HepG2 (cell line): Measurements from ENCODE around the gene CENATAC. TPM values are rescaled to one million over a fixed set of nuclear protein-coding genes. Genes with fewer than 3 reads are reported as not detected.

Experiments used
- ATAC-seq: fragments of 200-7000 bp; cut with Tn5 transposase; 3 replicates; pipeline ENCODE4 v1.9.1; 2020; ENCODE audit warnings: mild to moderate bottlenecking, moderate library complexity
- BruUV-seq: library from RNA; stranded (reverse); fragments of 400-500 nt; replicated peaks from 2 replicates; lab custom pipeline; 2021; lab: Mats Ljungman, UMichigan
- CTCF ChIA-PET: fragments of 300-600 bp; formaldehyde crosslinking; extraction: SDS; loops from one replicate; lab custom pipeline; 2021; ENCODE audit warnings: low total read pairs, inconsistent platforms, low intra/inter-chr PET ratio; lab: Yijun Ruan, JAX
- POLR2A ChIA-PET: fragments of 350-600 bp; sonication (Branson Sonifier 250); formaldehyde crosslinking; loops from one replicate; lab custom pipeline; 2020; ENCODE audit warnings: antibody characterized with exemption, inconsistent platforms; lab: Yijun Ruan, JAX
- DNase-seq: peaks from one replicate; pipeline ENCODE4 v3.0.0-alpha.2; 2015; ENCODE audit warnings: low spot score
- FAIRE-seq: peaks from 3 replicates; lab custom pipeline; 2011; peaks lifted over from hg19 to GRCh38; lab: Jason Lieb, UNC
- H2AFZ ChIP-seq: one replicate; pipeline ENCODE4 v1.6.1; 2011; ENCODE audit warnings: low read length, inconsistent platforms
- H3K27ac ChIP-seq: fragments of 300-600 bp; 3 replicates; pipeline ENCODE4 v1.8.0; 2011; ENCODE audit warnings: mixed run types, mild to moderate bottlenecking, mixed read lengths, low read length, inconsistent platforms; ENCODE audit not compliant: insufficient read depth; ENCODE audit errors: extremely low read length
- H3K27me3 ChIP-seq, 2 experiments: fragments of 200-600 bp in 1 of 2; 2 replicates in 1 of 2; 3 replicates in 1 of 2; pipeline versions ENCODE4 v1.6.0 to v1.8.0; 2011; ENCODE audit warnings: low read length in 2 of 2, mild to moderate bottlenecking in 2 of 2, moderate library complexity in 2 of 2, inconsistent platforms in 1 of 2; ENCODE audit not compliant: insufficient read depth in 2 of 2, control insufficient read depth in 1 of 2
- H3K36me3 ChIP-seq, 2 experiments: fragments of 200-600 bp in 1 of 2; replicated peaks in 1 of 2; 2 replicates in 1 of 2; 3 replicates in 1 of 2; pipeline versions ENCODE4 v1.5.1 to v1.8.0; 2011; ENCODE audit warnings: low read length in 2 of 2, inconsistent platforms in 1 of 2; ENCODE audit not compliant: insufficient read depth in 2 of 2, control insufficient read depth in 1 of 2
- H3K4me1 ChIP-seq: 2 replicates; pipeline ENCODE4 v1.5.1; 2012; ENCODE audit warnings: low read length, inconsistent platforms; ENCODE audit not compliant: insufficient read depth
- H3K4me2 ChIP-seq: 2 replicates; pipeline ENCODE4 v1.6.0; 2011; ENCODE audit warnings: low read depth, low read length, inconsistent platforms
- H3K4me3 ChIP-seq, 3 experiments: fragments of 200-600 bp in 1 of 3; sonication (generic), shearing (Covaris generic) in 1 of 3; replicated peaks in 1 of 3; 2 replicates each; pipeline ENCODE4 v1.5.1; 2011 to 2016; ENCODE audit warnings: low read length in 3 of 3, inconsistent platforms in 2 of 3, low read depth in 2 of 3, mild to moderate bottlenecking in 2 of 3, control low read depth in 1 of 3, mixed read lengths in 1 of 3; ENCODE audit not compliant: insufficient read depth in 1 of 3
- H3K79me2 ChIP-seq: one replicate; pipeline ENCODE4 v1.6.1; 2011; ENCODE audit warnings: low read length, inconsistent platforms; ENCODE audit not compliant: insufficient read depth
- H3K9ac ChIP-seq: 2 replicates; pipeline ENCODE4 v1.6.0; 2011; ENCODE audit warnings: mild to moderate bottlenecking, low read depth, low read length, inconsistent platforms; ENCODE audit not compliant: insufficient read depth
- H3K9me3 ChIP-seq: 2 replicates; pipeline ENCODE4 v1.5.1; 2012; ENCODE audit warnings: mild to moderate bottlenecking, low read length
- H4K20me1 ChIP-seq: 2 replicates; pipeline ENCODE4 v1.6.0; 2011; ENCODE audit warnings: inconsistent platforms, mild to moderate bottlenecking, low read length, moderate library complexity; ENCODE audit not compliant: insufficient read depth
- GTF3A ChIP-seq: sonication (generic); formaldehyde crosslinking; conservative IDR thresholded peaks from 2 replicates; pipeline ENCODE4 v1.4.0; 2020; ENCODE audit warnings: mild to moderate bottlenecking, missing genetic modification reagents
- KLF13 ChIP-seq: sonication (generic); formaldehyde crosslinking; IDR thresholded peaks from 2 replicates; pipeline ENCODE4 v1.4.0; 2020; ENCODE audit warnings: mild to moderate bottlenecking, missing genetic modification reagents
- MZF1 ChIP-seq: sonication (generic); formaldehyde crosslinking; IDR thresholded peaks from 2 replicates; pipeline ENCODE4 v1.8.1; 2023; ENCODE audit warnings: mild to moderate bottlenecking, missing genetic modification reagents, borderline replicate concordance
- RAD51 ChIP-seq: fragments of 450-650 bp; IDR thresholded peaks from 2 replicates; pipeline ENCODE4 v1.6.1; 2016; ENCODE audit warnings: borderline replicate concordance
- RBFOX2 ChIP-seq: fragments of 200-400 bp; formaldehyde crosslinking; IDR thresholded peaks from 2 replicates; pipeline ENCODE4 v1.6.1; 2017; ENCODE audit warnings: low read depth, mild to moderate bottlenecking, low read length
- REPIN1 ChIP-seq: sonication (generic); formaldehyde crosslinking; IDR thresholded peaks from 2 replicates; pipeline ENCODE4 v1.8.0; 2022; ENCODE audit warnings: missing genetic modification reagents, low read depth, mild to moderate bottlenecking, borderline replicate concordance
- RFX1 ChIP-seq: fragments of 450-650 bp; IDR thresholded peaks from 2 replicates; pipeline ENCODE4 v1.6.1; 2017
- ZNF124 ChIP-seq: sonication (generic); formaldehyde crosslinking; IDR thresholded peaks from 2 replicates; pipeline ENCODE4 v1.4.0; 2020; ENCODE audit warnings: missing genetic modification reagents
- ZNF816 ChIP-seq: sonication (generic); formaldehyde crosslinking; IDR thresholded peaks from 2 replicates; pipeline ENCODE4 v1.8.0; 2022; ENCODE audit warnings: missing genetic modification reagents, mild to moderate bottlenecking, borderline replicate concordance
- WGBS: methylation state at CpG from one replicate; pipeline ENCODE4 v1.1.6; 2017; ENCODE audit warnings: low lambda C conversion rate; 5-methylcytosine and 5-hydroxymethylcytosine counted together
- in situ Hi-C: cut with HindIII; loops from 2 replicates; pipeline ENCODE4 v1.10.0; 2017; ENCODE audit warnings: low pct_unique_long_range_greater_than_20kb; ENCODE audit not compliant: extremely low pct_ligation_motif_present
- intact Hi-C: fragments of 100-400 bp; cut with micrococcal nuclease; formaldehyde crosslinking; loops from one replicate; pipeline ENCODE4 v1.10.0; 2022; ENCODE audit not compliant: unreplicated experiment
- polyA plus RNA-seq, 8 experiments: library from polyadenylated mRNA; depleted of rRNA in 3 of 8; stranded (reverse) in 7 of 8; unstranded in 1 of 8; fragments of >200 nt; fragmentation: Illumina TruSeq in 4 of 8; extraction: Trizol in 4 of 8; gene quantifications; 2 replicates each; pipeline versions ENCODE4 v1.2.1 to v1.2.3, GENCODE V29; 2011 to 2016; ENCODE audit warnings: low read depth in 4 of 8, missing spikeins in 1 of 8, mixed read lengths in 1 of 8; ENCODE audit not compliant: insufficient read depth in 1 of 8
- total RNA-seq, 5 experiments: library from RNA; depleted of rRNA; stranded (reverse); fragments of >200 nt; fragmentation: Illumina TruSeq; extraction: Trizol; gene quantifications; 2 replicates each; pipeline ENCODE4 v1.2.3, GENCODE V29; 2016; ENCODE audit warnings: low read depth in 1 of 5
- TF ChIP-seq, protein P1 (sequence below): sonication (generic); formaldehyde crosslinking; IDR thresholded peaks from 2 replicates; pipeline ENCODE4 v1.4.0; 2020; ENCODE audit warnings: missing genetic modification reagents, borderline replicate concordance
- TF ChIP-seq, protein P2 (sequence below): sonication (generic); formaldehyde crosslinking; IDR thresholded peaks from 2 replicates; pipeline ENCODE4 v1.4.0; 2020; ENCODE audit warnings: missing genetic modification reagents

The CENATAC gene
- total and polyA plus RNA-seq, 2 of the 13 experiments (the other 11 are each of a cell fraction or from before 2014, with no cell fraction given), result 21.7 to 25.0 TPM

DNA sequence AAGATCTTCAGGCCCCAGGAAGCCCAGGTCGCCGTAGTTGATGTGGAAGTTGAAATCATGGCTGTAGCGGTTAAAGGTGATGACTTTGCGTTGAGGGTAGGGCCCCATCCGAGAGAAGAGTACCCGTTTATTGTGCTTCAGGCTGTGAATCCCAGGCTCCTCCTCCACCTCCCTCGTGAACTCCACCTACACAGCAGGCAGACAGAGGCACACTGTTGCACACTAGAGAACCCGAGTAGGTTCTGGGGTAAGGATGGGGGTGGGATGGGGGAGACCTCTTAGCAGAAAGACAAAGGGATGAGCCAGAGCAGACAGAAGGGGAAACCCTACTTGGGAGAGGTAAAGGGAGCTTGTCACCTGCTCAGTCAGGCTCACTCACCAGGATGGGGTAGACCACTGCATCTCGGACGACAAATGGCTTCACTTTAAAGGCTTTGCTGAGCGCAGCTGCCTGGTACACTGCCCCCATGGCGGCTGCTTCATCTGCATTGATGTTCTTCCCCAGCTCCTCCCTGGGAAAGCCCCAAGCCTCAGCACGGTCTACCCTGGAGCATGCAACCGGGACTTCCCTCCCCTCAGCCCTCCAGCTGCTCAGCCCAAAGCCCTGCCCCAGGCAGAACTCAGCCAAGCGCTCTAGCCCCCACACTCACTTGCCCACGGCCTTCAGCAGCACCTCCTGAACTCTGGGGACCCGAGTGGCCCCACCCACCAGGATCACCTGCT, 53.7 kb downstream of the CENATAC start:
- TSS peak; percentile 9 for BruUV-seq
- intact Hi-C loops, result no loop called here
- in situ Hi-C loops, result no loop called here
- peaks cover 3% of the 10 kb centered on the region; the same call in 1 of the 2 replicates for H4K20me1 ChIP-seq
- H3K4me2 ChIP-seq, result no peak overlapping the region
- no peaks in the 10 kb centered on the region for H3K27me3 ChIP-seq
- peaks cover 25% of the 10 kb centered on the region for H3K79me2 ChIP-seq
- no peak overlapping the region for H2AFZ ChIP-seq
- no peak overlapping the region for H3K9ac ChIP-seq
- ChIA-PET POLR2A (no interaction called here), CTCF (no interaction called here)
- no peak for ATAC-seq
- peaks cover 54 to 80% of the 10 kb centered on the region in 2 experiments for H3K36me3 ChIP-seq
- no peaks in the 10 kb centered on the region for H3K9me3 ChIP-seq
- no peak for TF ChIP-seq KLF13
- 0 out of 2 replicates have a peak, but pooled peaks have one; percentile 13 for TF ChIP-seq RBFOX2
- no peak for TF ChIP-seq ZNF816 (CRISPR knock-in tag)
- TF ChIP-seq GTF3A (CRISPR knock-in tag), result no peak
- no peak for TF ChIP-seq ZNF124 (CRISPR knock-in tag)
- TF ChIP-seq REPIN1 (CRISPR knock-in tag), result no peak
- peaks cover 18% of the 10 kb centered on the region for H3K4me1 ChIP-seq
- 94% methylated on average over 13 of the region's 17 CpGs for WGBS
- H3K27ac ChIP-seq, result no peak overlapping the region
- no peak overlapping the region for H3K4me3 ChIP-seq
- no peak for DNase-seq
- no peak for FAIRE-seq

DNA sequence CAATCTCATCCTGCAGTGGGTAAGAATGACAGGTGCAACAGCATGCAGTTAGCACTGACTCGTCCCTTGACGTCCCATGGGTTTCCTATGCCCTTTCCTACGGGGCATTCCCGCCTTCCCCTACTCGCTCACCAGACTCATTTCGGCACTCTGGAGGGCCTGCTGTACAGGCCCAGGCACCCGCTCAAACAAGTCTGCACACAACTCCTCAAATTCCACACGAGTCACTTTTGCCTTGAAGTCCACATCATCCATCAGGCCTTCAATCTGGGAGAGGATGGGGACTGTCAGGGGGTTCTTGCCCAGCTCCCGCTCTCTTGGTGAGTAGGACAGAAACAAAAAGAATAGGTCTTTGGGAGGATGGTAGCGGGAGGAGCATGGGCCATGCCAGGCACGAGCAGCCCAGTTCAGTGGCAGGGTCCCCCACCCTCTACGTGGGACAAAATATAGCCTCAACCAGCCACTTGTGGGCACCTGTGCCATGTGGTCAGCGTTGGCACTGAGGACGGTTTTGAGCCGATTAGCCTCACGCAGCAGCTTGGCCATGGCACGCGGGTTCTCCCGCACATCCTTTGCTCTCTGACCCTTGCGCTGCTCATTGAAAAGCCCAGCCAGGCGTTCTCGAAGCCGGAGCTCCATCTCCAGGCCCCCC, 54.4 kb downstream of the CENATAC start:
- H3K4me1 ChIP-seq, result peaks cover 18% of the 10 kb centered on the region
- intact Hi-C loops (no loop called here), in situ Hi-C loops (no loop called here)
- ChIA-PET CTCF (no interaction called here), POLR2A (interaction anchor here (1.0 kb wide), 1 partner anchor 32 kb away, joined by 3 read pairs; the partner anchor contains the start of gene HMBS)
- FAIRE-seq (no peak), DNase-seq (no peak), ATAC-seq (no peak)
- no peak overlapping the region for H2AFZ ChIP-seq
- H4K20me1 ChIP-seq, result peaks cover 3% of the 10 kb centered on the region; the same call in 1 of the 2 replicates
- WGBS, result 96% methylated on average over 23 of the region's 23 CpGs
- no peaks in the 10 kb centered on the region for H3K27me3 ChIP-seq
- H3K36me3 ChIP-seq, result peaks cover 51 to 74% of the 10 kb centered on the region in 2 experiments
- H3K4me2 ChIP-seq, result no peak overlapping the region
- H3K79me2 ChIP-seq, result peaks cover 25% of the 10 kb centered on the region
- H3K9ac ChIP-seq, result no peak overlapping the region
- no peak overlapping the region for H3K27ac ChIP-seq
- no peak overlapping the region for H3K4me3 ChIP-seq
- BruUV-seq, result no TSS peak
- H3K9me3 ChIP-seq, result no peaks in the 10 kb centered on the region
- TF ChIP-seq RAD51, result no peak
- no peak for TF ChIP-seq RFX1
- TF ChIP-seq, protein P1, sequence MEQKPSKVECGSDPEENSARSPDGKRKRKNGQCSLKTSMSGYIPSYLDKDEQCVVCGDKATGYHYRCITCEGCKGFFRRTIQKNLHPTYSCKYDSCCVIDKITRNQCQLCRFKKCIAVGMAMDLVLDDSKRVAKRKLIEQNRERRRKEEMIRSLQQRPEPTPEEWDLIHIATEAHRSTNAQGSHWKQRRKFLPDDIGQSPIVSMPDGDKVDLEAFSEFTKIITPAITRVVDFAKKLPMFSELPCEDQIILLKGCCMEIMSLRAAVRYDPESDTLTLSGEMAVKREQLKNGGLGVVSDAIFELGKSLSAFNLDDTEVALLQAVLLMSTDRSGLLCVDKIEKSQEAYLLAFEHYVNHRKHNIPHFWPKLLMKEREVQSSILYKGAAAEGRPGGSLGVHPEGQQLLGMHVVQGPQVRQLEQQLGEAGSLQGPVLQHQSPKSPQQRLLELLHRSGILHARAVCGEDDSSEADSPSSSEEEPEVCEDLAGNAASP (CRISPR knock-in tag), result no peak
- no peak for TF ChIP-seq MZF1 (CRISPR knock-in tag)
- TF ChIP-seq, protein P2, sequence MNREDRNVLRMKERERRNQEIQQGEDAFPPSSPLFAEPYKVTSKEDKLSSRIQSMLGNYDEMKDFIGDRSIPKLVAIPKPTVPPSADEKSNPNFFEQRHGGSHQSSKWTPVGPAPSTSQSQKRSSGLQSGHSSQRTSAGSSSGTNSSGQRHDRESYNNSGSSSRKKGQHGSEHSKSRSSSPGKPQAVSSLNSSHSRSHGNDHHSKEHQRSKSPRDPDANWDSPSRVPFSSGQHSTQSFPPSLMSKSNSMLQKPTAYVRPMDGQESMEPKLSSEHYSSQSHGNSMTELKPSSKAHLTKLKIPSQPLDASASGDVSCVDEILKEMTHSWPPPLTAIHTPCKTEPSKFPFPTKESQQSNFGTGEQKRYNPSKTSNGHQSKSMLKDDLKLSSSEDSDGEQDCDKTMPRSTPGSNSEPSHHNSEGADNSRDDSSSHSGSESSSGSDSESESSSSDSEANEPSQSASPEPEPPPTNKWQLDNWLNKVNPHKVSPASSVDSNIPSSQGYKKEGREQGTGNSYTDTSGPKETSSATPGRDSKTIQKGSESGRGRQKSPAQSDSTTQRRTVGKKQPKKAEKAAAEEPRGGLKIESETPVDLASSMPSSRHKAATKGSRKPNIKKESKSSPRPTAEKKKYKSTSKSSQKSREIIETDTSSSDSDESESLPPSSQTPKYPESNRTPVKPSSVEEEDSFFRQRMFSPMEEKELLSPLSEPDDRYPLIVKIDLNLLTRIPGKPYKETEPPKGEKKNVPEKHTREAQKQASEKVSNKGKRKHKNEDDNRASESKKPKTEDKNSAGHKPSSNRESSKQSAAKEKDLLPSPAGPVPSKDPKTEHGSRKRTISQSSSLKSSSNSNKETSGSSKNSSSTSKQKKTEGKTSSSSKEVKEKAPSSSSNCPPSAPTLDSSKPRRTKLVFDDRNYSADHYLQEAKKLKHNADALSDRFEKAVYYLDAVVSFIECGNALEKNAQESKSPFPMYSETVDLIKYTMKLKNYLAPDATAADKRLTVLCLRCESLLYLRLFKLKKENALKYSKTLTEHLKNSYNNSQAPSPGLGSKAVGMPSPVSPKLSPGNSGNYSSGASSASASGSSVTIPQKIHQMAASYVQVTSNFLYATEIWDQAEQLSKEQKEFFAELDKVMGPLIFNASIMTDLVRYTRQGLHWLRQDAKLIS (CRISPR knock-in tag), result no peak
